BE2C (cell line): ENCODE data around the gene HK2.
"Not testable (repeated sequence)": the region's sequence is repeated elsewhere in the genome, so short reads cannot be mapped to it uniquely, and the experiment has no call there.

Experiments used
- DNase-seq: peaks from one replicate; pipeline ENCODE4 v3.0.0-alpha.2; 2020
- H3K27me3 ChIP-seq: fragments of 250-450 bp; sonication (Bioruptor Pico); 2 replicates; pipeline ENCODE4 v1.5.1; 2020; ENCODE audit warnings: mild to moderate bottlenecking
- H3K36me3 ChIP-seq: fragments of 250-450 bp; sonication (Bioruptor Pico); 2 replicates; pipeline ENCODE4 v1.5.1; 2020; ENCODE audit warnings: mild to moderate bottlenecking
- H3K4me1 ChIP-seq: fragments of 250-450 bp; sonication (Bioruptor Pico); 2 replicates; pipeline ENCODE4 v1.5.1; 2020
- H3K4me3 ChIP-seq: 2 replicates; pipeline ENCODE4 v1.5.1; 2011; ENCODE audit warnings: low read depth, low read length
- H3K9me3 ChIP-seq: fragments of 250-450 bp; sonication (Bioruptor Pico); 2 replicates; pipeline ENCODE4 v1.5.1; 2020
- CTCF ChIP-seq: IDR thresholded peaks from 2 replicates; pipeline ENCODE4 v1.5.1; 2012; ENCODE audit warnings: mild to moderate bottlenecking, low read depth, low read length

The HK2 gene

GRCh38 chr2:74821177-74822126 lies 12.5 kb upstream of the HK2 start:
- peaks cover 3% of the 10 kb centered on the region for H3K4me1 ChIP-seq
- no peak for DNase-seq
- H3K27me3 ChIP-seq, result no peaks in the 10 kb centered on the region
- H3K9me3 ChIP-seq, result no peaks in the 10 kb centered on the region
- no peak overlapping the region for H3K4me3 ChIP-seq
- H3K36me3 ChIP-seq, result no peaks in the 10 kb centered on the region
- TF ChIP-seq CTCF, result no peak

- Histone ChIP-seq H3K9me3 (no peaks in the 10 kb centered on the region), H3K27me3 (no peaks in the 10 kb centered on the region), H3K4me1 (no peaks in the 10 kb centered on the region), H3K4me3 (no peak overlapping the region), H3K36me3 (no peaks in the 10 kb centered on the region)
- DNase-seq, result no peak
- no peak for TF ChIP-seq CTCF
Observed at GRCh38 chr2:74822771-74823566, 11.0 kb upstream of the HK2 start.

- H3K27me3 ChIP-seq, result no peaks in the 10 kb centered on the region
Observed at GRCh38 chr2:74824679-74825078, 9.2 kb upstream of the HK2 start.

GRCh38 chr2:74828543-74828942 lies 5.4 kb upstream of the HK2 start:
- Histone ChIP-seq H3K4me1 (no peaks in the 10 kb centered on the region), H3K36me3 (no peaks in the 10 kb centered on the region), H3K27me3 (no peaks in the 10 kb centered on the region), H3K9me3 (no peaks in the 10 kb centered on the region), H3K4me3 (no peak overlapping the region)
- DNase-seq, result no peak
- no peak for TF ChIP-seq CTCF

More at GRCh38 chr2:74824679-74825078, 9.2 kb upstream of the HK2 start:
- Histone ChIP-seq H3K36me3 (no peaks in the 10 kb centered on the region), H3K4me3 (no peak overlapping the region), H3K4me1 (no peaks in the 10 kb centered on the region), H3K9me3 (no peaks in the 10 kb centered on the region)
- no peak for TF ChIP-seq CTCF
- no peak for DNase-seq

- H3K4me1 ChIP-seq, result no peaks in the 10 kb centered on the region
- no peaks in the 10 kb centered on the region for H3K9me3 ChIP-seq
- no peak for DNase-seq
- H3K27me3 ChIP-seq, result no peaks in the 10 kb centered on the region
- H3K4me3 ChIP-seq, result no peak overlapping the region
- TF ChIP-seq CTCF, result no peak
- no peaks in the 10 kb centered on the region; the same call in 1 of the 2 replicates for H3K36me3 ChIP-seq
Observed at GRCh38 chr2:74831693-74832530, 2.0 kb upstream of the HK2 start.

- H3K27me3 ChIP-seq, DNase-seq, H3K36me3 ChIP-seq, H3K4me1 ChIP-seq, H3K9me3 ChIP-seq: not testable (repeated sequence)
- H3K4me3 ChIP-seq, result peak overlapping the region; percentile 73
Observed at GRCh38 chr2:74834234-74834791, 386 bp downstream of the HK2 start.
